GM12892 (cell line): ENCODE data around the gene NPIPB8.

Experiments
- POLR2A ChIP-seq: IDR thresholded peaks from 2 replicates; pipeline ENCODE4 v1.6.1; 2011; ENCODE audit warnings: low read depth, low read length, control low read depth
- POLR2AphosphoS5 ChIP-seq: IDR thresholded peaks from 2 replicates; pipeline ENCODE4 v1.6.1; 2011; ENCODE audit warnings: low read depth, low read length, control low read depth
- TAF1 ChIP-seq: IDR thresholded peaks from 2 replicates; pipeline ENCODE4 v1.6.1; 2011; ENCODE audit warnings: low read depth, mild to moderate bottlenecking, control low read depth, low read length, borderline replicate concordance

- TF ChIP-seq TAF1 (no peak), POLR2A (no peak), POLR2AphosphoS5 (no peak)
Observed at GRCh38 chr16:28621481-28622155, 16.2 kb upstream of the NPIPB8 start.
